ENCODE data around the gene RXFP1. TPM values are rescaled to one million over a fixed set of nuclear protein-coding genes. Genes with fewer than 3 reads are reported as not detected.

The RXFP1 gene
- total and polyA plus RNA-seq, 2 experiments from 2014 or later, result not detected

DNA sequence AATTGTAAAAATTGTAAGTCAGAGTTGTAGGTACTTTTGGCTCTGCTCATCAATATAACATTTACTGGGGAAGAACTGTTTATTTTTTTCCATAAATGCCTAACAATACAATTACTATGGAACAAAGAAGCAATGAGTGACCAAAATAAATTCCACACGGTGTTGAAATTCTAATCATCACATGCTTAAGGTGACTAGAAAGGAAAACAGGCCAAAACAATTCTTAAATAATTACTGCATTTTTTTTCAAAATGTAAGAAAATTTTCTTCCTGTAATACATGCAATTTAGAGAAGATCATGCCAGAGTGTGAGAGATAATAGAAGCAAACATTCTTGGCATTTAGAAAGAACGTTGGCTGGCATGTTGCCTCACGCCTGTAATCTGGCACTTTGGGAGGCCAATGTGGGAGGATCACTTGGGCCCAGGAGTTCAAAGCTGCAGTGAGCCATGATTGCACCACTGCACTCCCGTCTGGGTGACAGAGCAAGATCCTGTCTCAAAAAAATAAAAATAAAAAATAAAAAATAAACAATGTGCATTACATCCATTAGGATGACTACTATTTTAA, 127.5 kb downstream of the RXFP1 start:
- Histone ChIP-seq H3K79me2 (no peaks in the 10 kb centered on the region), H2AFZ (no peak overlapping the region), H3K27me3 (no peaks in the 10 kb centered on the region), H3K4me1 (ENCODE audit: insufficient read depth) (no peaks in the 10 kb centered on the region), H3K4me3 (no peak overlapping the region), H3K9me2 (replicated peaks; ENCODE audit: insufficient read depth) (no peaks in the 10 kb centered on the region), H3K36me3 (replicated peaks; ENCODE audit: insufficient read depth, low read depth) (no peaks in the 10 kb centered on the region), H4K20me1 (ENCODE audit: insufficient read depth, poor library complexity, severe bottlenecking) (no peaks in the 10 kb centered on the region), H3K9me3 (ENCODE audit: low read depth) (no peaks in the 10 kb centered on the region), H3K27ac (no peak overlapping the region), H3K4me2 (no peak overlapping the region)
- TF ChIP-seq, protein P1, sequence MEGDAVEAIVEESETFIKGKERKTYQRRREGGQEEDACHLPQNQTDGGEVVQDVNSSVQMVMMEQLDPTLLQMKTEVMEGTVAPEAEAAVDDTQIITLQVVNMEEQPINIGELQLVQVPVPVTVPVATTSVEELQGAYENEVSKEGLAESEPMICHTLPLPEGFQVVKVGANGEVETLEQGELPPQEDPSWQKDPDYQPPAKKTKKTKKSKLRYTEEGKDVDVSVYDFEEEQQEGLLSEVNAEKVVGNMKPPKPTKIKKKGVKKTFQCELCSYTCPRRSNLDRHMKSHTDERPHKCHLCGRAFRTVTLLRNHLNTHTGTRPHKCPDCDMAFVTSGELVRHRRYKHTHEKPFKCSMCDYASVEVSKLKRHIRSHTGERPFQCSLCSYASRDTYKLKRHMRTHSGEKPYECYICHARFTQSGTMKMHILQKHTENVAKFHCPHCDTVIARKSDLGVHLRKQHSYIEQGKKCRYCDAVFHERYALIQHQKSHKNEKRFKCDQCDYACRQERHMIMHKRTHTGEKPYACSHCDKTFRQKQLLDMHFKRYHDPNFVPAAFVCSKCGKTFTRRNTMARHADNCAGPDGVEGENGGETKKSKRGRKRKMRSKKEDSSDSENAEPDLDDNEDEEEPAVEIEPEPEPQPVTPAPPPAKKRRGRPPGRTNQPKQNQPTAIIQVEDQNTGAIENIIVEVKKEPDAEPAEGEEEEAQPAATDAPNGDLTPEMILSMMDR (IDR thresholded peaks at IDR 0.05; ENCODE audit: poor library complexity), result no peak
- no peak for TF ChIP-seq EZH2 (IDR thresholded peaks at IDR 0.05; ENCODE audit: borderline replicate concordance)
- no peak for TF ChIP-seq EZH2phosphoT487 (IDR thresholded peaks at IDR 0.05; ENCODE audit: low read depth, severe bottlenecking, unreplicated experiment)
- DNase-seq (ENCODE audit: low spot score), result no peak
- 73% methylated on average over 4 of the region's 4 CpGs for WGBS (ENCODE audit: low lambda C conversion rate, missing lambda C conversion rate)

DNA sequence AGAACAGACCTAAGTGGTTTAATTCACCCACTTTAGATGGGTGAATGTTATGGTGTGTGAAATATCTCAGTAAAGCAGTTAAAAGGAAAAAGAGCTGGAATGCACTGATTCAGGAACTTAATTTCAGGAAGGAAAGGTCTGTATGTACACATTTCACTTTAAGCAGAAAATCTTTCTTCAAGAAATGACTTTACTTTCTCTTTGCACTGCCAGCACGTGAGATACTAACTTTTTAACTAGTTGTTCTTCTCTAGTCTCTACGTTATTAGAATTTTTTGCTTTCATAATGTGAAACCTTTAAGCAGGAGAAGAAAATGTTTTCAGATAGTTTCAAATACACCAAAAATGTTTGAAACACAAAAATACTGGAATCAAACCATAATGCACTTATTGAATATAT, 131.2 kb downstream of the RXFP1 start:
- Histone ChIP-seq H3K27me3 (no peaks in the 10 kb centered on the region), H2AFZ (peak overlapping the region; percentile 58), H4K20me1 (ENCODE audit: insufficient read depth, poor library complexity, severe bottlenecking) (no peaks in the 10 kb centered on the region), H3K4me1 (ENCODE audit: insufficient read depth) (no peaks in the 10 kb centered on the region), H3K36me3 (replicated peaks; ENCODE audit: insufficient read depth, low read depth) (no peaks in the 10 kb centered on the region), H3K27ac (no peak overlapping the region), H3K4me2 (peak overlapping the region; percentile 62), H3K4me3 (no peak overlapping the region), H3K9me3 (ENCODE audit: low read depth) (no peaks in the 10 kb centered on the region), H3K79me2 (no peaks in the 10 kb centered on the region), H3K9me2 (replicated peaks; ENCODE audit: insufficient read depth) (no peaks in the 10 kb centered on the region)
- WGBS (ENCODE audit: low lambda C conversion rate, missing lambda C conversion rate), result 72% methylated on average over 2 of the region's 2 CpGs
- TF ChIP-seq EZH2phosphoT487 (IDR thresholded peaks at IDR 0.05; ENCODE audit: low read depth, severe bottlenecking, unreplicated experiment) (no peak), EZH2 (IDR thresholded peaks at IDR 0.05; ENCODE audit: borderline replicate concordance) (no peak)
- TF ChIP-seq, protein P1 (IDR thresholded peaks at IDR 0.05; ENCODE audit: poor library complexity), result no peak
- DNase-seq (ENCODE audit: low spot score), result no peak

GRCh38 chr4:158656439-158656838, 134.8 kb downstream of the RXFP1 start:
- Histone ChIP-seq H3K27me3 (no peaks in the 10 kb centered on the region), H3K79me2 (no peaks in the 10 kb centered on the region), H3K9me3 (ENCODE audit: low read depth) (no peaks in the 10 kb centered on the region), H3K36me3 (replicated peaks; ENCODE audit: insufficient read depth, low read depth) (no peaks in the 10 kb centered on the region), H3K4me3 (no peak overlapping the region), H3K9me2 (replicated peaks; ENCODE audit: insufficient read depth) (no peaks in the 10 kb centered on the region), H3K4me1 (ENCODE audit: insufficient read depth) (no peaks in the 10 kb centered on the region), H4K20me1 (ENCODE audit: insufficient read depth, poor library complexity, severe bottlenecking) (no peaks in the 10 kb centered on the region), H3K4me2 (no peak overlapping the region), H3K27ac (no peak overlapping the region), H2AFZ (no peak overlapping the region)
- no peak for TF ChIP-seq EZH2phosphoT487 (IDR thresholded peaks at IDR 0.05; ENCODE audit: low read depth, severe bottlenecking, unreplicated experiment)
- TF ChIP-seq EZH2 (IDR thresholded peaks at IDR 0.05; ENCODE audit: borderline replicate concordance), result no peak
- TF ChIP-seq, protein P1 (IDR thresholded peaks at IDR 0.05; ENCODE audit: poor library complexity), result no peak
- DNase-seq (ENCODE audit: low spot score), result no peak
- WGBS (ENCODE audit: low lambda C conversion rate, missing lambda C conversion rate), result 78% methylated on average over 1 of the region's 1 CpG
